HG03571 (cell line): Measurements from ENCODE around the gene PAPSS1.
"Not testable (repeated sequence)": the region's sequence is repeated elsewhere in the genome, so short reads cannot be mapped to it uniquely, and the experiment has no call there.

Experiments
- ATAC-seq: cut with Tn5 transposase; IDR thresholded peaks from one replicate; pipeline ENCODE4 v1.9.1; 2021; ENCODE audit not compliant: unreplicated experiment

The PAPSS1 gene

GRCh38 chr4:107719922-107720722 lies at the start of gene PAPSS1:
Gene PAPSS1, minus strand, starts transcription at chr4:107720234. Its CDS starts 55 bp downstream, at chr4:107720179.
- ATAC-seq = peak; percentile 86

- ATAC-seq = no peak
These were observed 40.4 kb upstream of the PAPSS1 start for GRCh38 chr4:107760281-107760947.

GRCh38 chr4:107757864-107758476 lies 37.9 kb upstream of the PAPSS1 start:
- ATAC-seq = no peak

GRCh38 chr4:107757283-107757682 lies 37.2 kb upstream of the PAPSS1 start:
- no peak for ATAC-seq

GRCh38 chr4:107755841-107756356 lies 35.9 kb upstream of the PAPSS1 start:
- no peak for ATAC-seq

- no peak for ATAC-seq
These were observed 31.6 kb upstream of the PAPSS1 start for GRCh38 chr4:107751670-107752069.

- no peak for ATAC-seq
These were observed 27.9 kb upstream of the PAPSS1 start for GRCh38 chr4:107747748-107748486.

GRCh38 chr4:107746161-107746560 lies 26.1 kb upstream of the PAPSS1 start:
- no peak for ATAC-seq

GRCh38 chr4:107744532-107744931 lies 24.5 kb upstream of the PAPSS1 start:
- ATAC-seq = no peak

- ATAC-seq = no peak
These were observed 23.5 kb upstream of the PAPSS1 start for GRCh38 chr4:107743532-107743931.

- ATAC-seq = no peak
These were observed 22.8 kb upstream of the PAPSS1 start for GRCh38 chr4:107742791-107743190.

GRCh38 chr4:107742196-107742595 lies 22.2 kb upstream of the PAPSS1 start:
- ATAC-seq = no peak

GRCh38 chr4:107740950-107741701 lies 21.1 kb upstream of the PAPSS1 start:
- ATAC-seq = no peak

GRCh38 chr4:107740381-107740780 lies 20.3 kb upstream of the PAPSS1 start:
- no peak for ATAC-seq

- ATAC-seq = no peak
These were observed 17.4 kb upstream of the PAPSS1 start for GRCh38 chr4:107737450-107737849.

GRCh38 chr4:107736924-107737448 lies 17.0 kb upstream of the PAPSS1 start:
- peak; percentile 69 for ATAC-seq

- ATAC-seq = no peak
These were observed 16.0 kb upstream of the PAPSS1 start for GRCh38 chr4:107736037-107736436.

GRCh38 chr4:107734120-107734519 lies 14.1 kb upstream of the PAPSS1 start:
- ATAC-seq = no peak

GRCh38 chr4:107733431-107733925 lies 13.4 kb upstream of the PAPSS1 start:
- no peak for ATAC-seq

GRCh38 chr4:107729050-107729449 lies 9.0 kb upstream of the PAPSS1 start:
- ATAC-seq = not testable (repeated sequence)
